D721Med (cell line): Measurements from ENCODE around the gene BDKRB1.

Experiments
- DNase-seq: peaks from one replicate; pipeline ENCODE4 v3.0.0; 2011; ENCODE audit warnings: low spot score; ENCODE audit not compliant: insufficient read length
- FAIRE-seq: peaks from 2 replicates; lab custom pipeline; 2011; peaks lifted over from hg19 to GRCh38; lab: Jason Lieb, UNC
- CTCF ChIP-seq: IDR thresholded peaks from 2 replicates; pipeline ENCODE4 v1.5.1; 2012; ENCODE audit warnings: mild to moderate bottlenecking, control low read depth; ENCODE audit not compliant: insufficient read depth; ENCODE audit errors: missing control alignments

The BDKRB1 gene

GRCh38 chr14:96251656-96252155 is 4.3 kb upstream of the BDKRB1 start:
- DNase-seq, result no peak
- TF ChIP-seq CTCF, result no peak
- no peak for FAIRE-seq

GRCh38 chr14:96252323-96252998 is 3.5 kb upstream of the BDKRB1 start:
- FAIRE-seq (no peak), DNase-seq (no peak)
- no peak for TF ChIP-seq CTCF

- TF ChIP-seq CTCF, result no peak
- FAIRE-seq (no peak), DNase-seq (no peak)
These were observed 2.9 kb upstream of the BDKRB1 start for GRCh38 chr14:96252999-96253539.

GRCh38 chr14:96254687-96255086 is 1.3 kb upstream of the BDKRB1 start:
- no peak for TF ChIP-seq CTCF
- FAIRE-seq, result no peak
- DNase-seq, result no peak

- no peak for FAIRE-seq
- DNase-seq, result no peak
- TF ChIP-seq CTCF, result no peak
These were observed 397 bp downstream of the BDKRB1 start for GRCh38 chr14:96256407-96256806.

- DNase-seq (no peak), FAIRE-seq (no peak)
- TF ChIP-seq CTCF, result no peak
These were observed 1.0 kb downstream of the BDKRB1 start for GRCh38 chr14:96257056-96257455.

GRCh38 chr14:96257900-96258299 is 1.9 kb downstream of the BDKRB1 start:
- DNase-seq (no peak), FAIRE-seq (no peak)
- TF ChIP-seq CTCF, result no peak
